H9 (cell line): ENCODE results near the gene PCDHB9. TPM values are rescaled to one million over a fixed set of nuclear protein-coding genes. Genes with fewer than 3 reads are reported as not detected.
"Not testable (repeated sequence)": the region's sequence is repeated elsewhere in the genome, so short reads cannot be mapped to it uniquely, and the experiment has no call there.

Source experiments
- DNase-seq: peaks from one replicate; pipeline ENCODE4 v3.0.0-alpha.2; 2017
- H2AFZ ChIP-seq: one replicate; pipeline ENCODE4 v1.6.1; 2013; ENCODE audit warnings: mild to moderate bottlenecking, low read length, control low read depth, moderate library complexity
- H2AK5ac ChIP-seq: 2 replicates; pipeline ENCODE4 v1.6.1; 2013; ENCODE audit warnings: low read length, control low read depth, mixed read lengths; ENCODE audit not compliant: insufficient read length
- H2BK120ac ChIP-seq: one replicate; pipeline ENCODE4 v1.6.1; 2013; ENCODE audit warnings: low read depth, mild to moderate bottlenecking, low read length, control low read depth, inconsistent platforms; ENCODE audit not compliant: poor library complexity, severe bottlenecking
- H2BK12ac ChIP-seq: 2 replicates; pipeline ENCODE4 v1.6.1; 2013; ENCODE audit warnings: low read length, control low read depth, mixed read lengths, low read depth; ENCODE audit not compliant: insufficient read length
- H2BK15ac ChIP-seq: 2 replicates; pipeline ENCODE4 v1.6.1; 2013; ENCODE audit warnings: low read depth, low read length, control low read depth
- H2BK20ac ChIP-seq: one replicate; pipeline ENCODE4 v1.6.1; 2013; ENCODE audit warnings: low read depth, mild to moderate bottlenecking, low read length, control low read depth, inconsistent platforms; ENCODE audit not compliant: poor library complexity, severe bottlenecking
- H2BK5ac ChIP-seq: 2 replicates; pipeline ENCODE4 v1.6.1; 2013; ENCODE audit warnings: low read length, control low read depth, mixed read lengths; ENCODE audit not compliant: insufficient read length
- H3K14ac ChIP-seq: 2 replicates; pipeline ENCODE4 v1.6.1; 2013; ENCODE audit warnings: low read length, control low read depth; ENCODE audit not compliant: insufficient read depth
- H3K18ac ChIP-seq: 2 replicates; pipeline ENCODE4 v1.6.1; 2013; ENCODE audit warnings: low read depth, mild to moderate bottlenecking, mixed read lengths, low read length, control low read depth; ENCODE audit not compliant: insufficient read length
- H3K23ac ChIP-seq: 2 replicates; pipeline ENCODE4 v1.6.1; 2013; ENCODE audit warnings: low read length, control low read depth, mixed read lengths, low read depth; ENCODE audit not compliant: insufficient read length
- H3K23me2 ChIP-seq: 2 replicates; pipeline ENCODE4 v1.6.1; 2013; ENCODE audit warnings: low read depth, mild to moderate bottlenecking, mixed read lengths, low read length, control low read depth; ENCODE audit not compliant: insufficient read length, poor library complexity, severe bottlenecking
- H3K27ac ChIP-seq: 2 replicates; pipeline ENCODE4 v1.5.1; 2013; ENCODE audit warnings: low read length, control low read depth, mixed read lengths, low read depth; ENCODE audit not compliant: insufficient read length
- H3K27me3 ChIP-seq: 2 replicates; pipeline ENCODE4 v1.6.1; 2013; ENCODE audit warnings: low read length, control low read depth, inconsistent platforms; ENCODE audit not compliant: insufficient read depth
- H3K4ac ChIP-seq: 2 replicates; pipeline ENCODE4 v1.6.1; 2013; ENCODE audit warnings: low read depth, mild to moderate bottlenecking, control low read depth, inconsistent platforms, low read length, moderate library complexity
- H3K4me1 ChIP-seq: 2 replicates; pipeline ENCODE4 v1.6.1; 2013; ENCODE audit warnings: low read length, control low read depth, inconsistent platforms; ENCODE audit not compliant: insufficient read depth
- H3K4me2 ChIP-seq: 2 replicates; pipeline ENCODE4 v1.6.1; 2013; ENCODE audit warnings: low read length, control low read depth, mixed read lengths; ENCODE audit not compliant: insufficient read length, insufficient read depth
- H3K56ac ChIP-seq: 2 replicates; pipeline ENCODE4 v1.6.1; 2013; ENCODE audit warnings: low read depth, mild to moderate bottlenecking, mixed read lengths, low read length, control low read depth; ENCODE audit not compliant: insufficient read length
- H3K79me1 ChIP-seq: 2 replicates; pipeline ENCODE4 v1.6.1; 2013; ENCODE audit warnings: low read depth, mild to moderate bottlenecking, moderate library complexity, low read length, control low read depth, inconsistent platforms; ENCODE audit not compliant: insufficient read depth, poor library complexity, severe bottlenecking
- H3K79me2 ChIP-seq: 2 replicates; pipeline ENCODE4 v1.6.1; 2013; ENCODE audit warnings: low read length, control low read depth, inconsistent platforms; ENCODE audit not compliant: insufficient read depth
- H3K9ac ChIP-seq: 2 replicates; pipeline ENCODE4 v1.6.1; 2013; ENCODE audit warnings: low read length, control low read depth, mixed read lengths; ENCODE audit not compliant: insufficient read length; ENCODE audit errors: extremely low read depth
- H3K9me3 ChIP-seq: one replicate; pipeline ENCODE4 v1.6.1; 2013; ENCODE audit warnings: low read depth, low read length, inconsistent platforms; ENCODE audit not compliant: control insufficient read depth
- H3T11ph ChIP-seq: one replicate; pipeline ENCODE4 v1.6.1; 2013; ENCODE audit warnings: mild to moderate bottlenecking, low read length, control low read depth, inconsistent platforms
- H4K20me1 ChIP-seq: one replicate; pipeline ENCODE4 v1.6.1; 2013; ENCODE audit not compliant: control insufficient read depth, insufficient read length, insufficient read depth
- H4K5ac ChIP-seq: 2 replicates; pipeline ENCODE4 v1.6.1; 2013; ENCODE audit warnings: low read depth, mild to moderate bottlenecking, mixed read lengths, low read length, control low read depth; ENCODE audit not compliant: insufficient read length
- H4K8ac ChIP-seq: replicated peaks from 2 replicates; pipeline ENCODE4 v1.6.1; 2013; ENCODE audit warnings: low read length, control low read depth, mixed read lengths, low read depth; ENCODE audit not compliant: insufficient read length
- H4K91ac ChIP-seq: 2 replicates; pipeline ENCODE4 v1.6.1; 2013; ENCODE audit warnings: low read depth, mild to moderate bottlenecking, moderate library complexity, mixed read lengths, low read length, control low read depth; ENCODE audit not compliant: insufficient read length
- H3K27ac Mint-ChIP-seq, 3 experiments: 2 replicates in 2 of 3; 3 replicates in 1 of 3; pipeline ENCODE4 v1.8.0; 2020 to 2021; ENCODE audit warnings: mixed read lengths in 3 of 3, mild to moderate bottlenecking in 1 of 3, moderate library complexity in 1 of 3
- H3K27me3 Mint-ChIP-seq: 2 replicates; pipeline ENCODE4 v1.8.0; 2021; ENCODE audit warnings: low read depth, mild to moderate bottlenecking, moderate library complexity, mixed read lengths
- H3K36me3 Mint-ChIP-seq, 3 experiments: 2 replicates in 2 of 3; 3 replicates in 1 of 3; pipeline ENCODE4 v1.8.0; 2020 to 2021; ENCODE audit warnings: low read depth in 3 of 3, mixed read lengths in 3 of 3; ENCODE audit not compliant: insufficient read depth in 1 of 3
- H3K4me1 Mint-ChIP-seq, 2 experiments: 2 replicates each; pipeline ENCODE4 v1.8.0; 2020; ENCODE audit warnings: mixed read lengths in 2 of 2
- H3K4me3 Mint-ChIP-seq, 2 experiments: 2 replicates in 1 of 2; 3 replicates in 1 of 2; pipeline ENCODE4 v1.8.0; 2020 to 2021; ENCODE audit warnings: mild to moderate bottlenecking in 2 of 2, mixed read lengths in 2 of 2, moderate library complexity in 1 of 2
- H3K9me3 Mint-ChIP-seq, 2 experiments: 2 replicates in 1 of 2; 3 replicates in 1 of 2; pipeline ENCODE4 v1.8.0; 2020; ENCODE audit warnings: mild to moderate bottlenecking in 2 of 2, mixed read lengths in 2 of 2, moderate library complexity in 1 of 2
- WGBS: extraction: QIAGEN DNeasy Blood & Tissue Kit; methylation state at CpG from one replicate; pipeline ENCODE4 v1.1.7; 2013; ENCODE audit warnings: missing lambda C conversion rate, low lambda C conversion rate, mixed read lengths; ENCODE audit not compliant: insufficient read length; ENCODE audit errors: extremely low coverage; 5-methylcytosine and 5-hydroxymethylcytosine counted together
- total RNA-seq: library from RNA; stranded (reverse); gene quantifications from 2 replicates; pipeline ENCODE4 v1.2.1, GENCODE V29; 2021
- TF ChIP-seq, protein P1 (sequence below): fragments of 200-600 bp; sonication (generic); conservative IDR thresholded peaks from 3 replicates; pipeline ENCODE4 v1.8.0; 2021; ENCODE audit warnings: antibody characterized with exemption, mild to moderate bottlenecking

PCDHB9 gene
- total RNA-seq, 1 experiment from 2014 or later: 2.6 TPM

DNA sequence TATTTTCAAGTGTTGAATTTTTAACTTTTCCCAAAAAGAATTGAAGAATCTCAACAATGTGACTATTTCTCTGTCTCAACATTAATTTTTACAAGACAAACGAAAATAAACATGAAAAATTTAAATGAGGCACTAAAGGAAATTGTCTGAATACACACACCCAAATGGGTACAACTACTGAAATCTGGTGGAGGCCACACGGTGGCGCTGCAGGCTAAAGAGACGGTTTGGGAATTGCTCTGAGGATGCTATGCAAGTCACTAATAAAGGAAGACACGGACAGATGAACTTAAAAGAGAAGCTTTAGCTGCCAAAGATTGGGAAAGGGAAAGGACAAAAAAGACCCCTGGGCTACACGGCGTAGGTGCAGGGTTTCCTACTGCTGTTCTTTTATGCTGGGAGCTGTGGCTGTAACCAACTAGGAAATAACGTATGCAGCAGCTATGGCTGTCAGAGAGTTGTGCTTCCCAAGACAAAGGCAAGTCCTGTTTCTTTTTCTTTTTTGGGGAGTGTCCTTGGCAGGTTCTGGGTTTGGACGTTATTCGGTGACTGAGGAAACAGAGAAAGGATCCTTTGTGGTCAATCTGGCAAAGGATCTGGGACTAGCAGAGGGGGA, 5.3 kb downstream of the PCDHB9 start, which contains the start of gene PCDHB10:
Gene PCDHB10, plus strand, starts transcription at position 244 of the 616 bp plus-strand sequence. Its CDS starts 200 bp downstream, at position 444.
- no peak within 1 kb of the TSS for H4K91ac ChIP-seq
- peaks cover 4 to 6% of the 10 kb centered on the region in 2 experiments for H3K4me1 Mint-ChIP-seq
- H2BK12ac ChIP-seq: no peak within 1 kb of the TSS
- H3K9ac ChIP-seq: no peak within 1 kb of the TSS
- no peak within 1 kb of the TSS for H3K56ac ChIP-seq
- H4K8ac ChIP-seq: no peak within 1 kb of the TSS
- no peaks in the 10 kb centered on the region for H3K79me1 ChIP-seq
- H3K18ac ChIP-seq: peak within 1 kb of the TSS; percentile 72
- H2BK5ac ChIP-seq: no peak within 1 kb of the TSS
- H3K27ac ChIP-seq: no peak within 1 kb of the TSS
- H3K27me3 Mint-ChIP-seq: no peaks in the 10 kb centered on the region; the same call in 1 of the 2 replicates
- H3K36me3 Mint-ChIP-seq: peaks cover 8 to 26% (median 12%) of the 10 kb centered on the region in 3 experiments
- H3K23ac ChIP-seq: no peak within 1 kb of the TSS
- WGBS: no CpG with 5 or more reads among the region's 10 CpGs
- no peaks in the 10 kb centered on the region for H3K4me1 ChIP-seq
- peak; percentile 77 for DNase-seq
- H4K5ac ChIP-seq: no peak within 1 kb of the TSS
- TF ChIP-seq, protein P1, sequence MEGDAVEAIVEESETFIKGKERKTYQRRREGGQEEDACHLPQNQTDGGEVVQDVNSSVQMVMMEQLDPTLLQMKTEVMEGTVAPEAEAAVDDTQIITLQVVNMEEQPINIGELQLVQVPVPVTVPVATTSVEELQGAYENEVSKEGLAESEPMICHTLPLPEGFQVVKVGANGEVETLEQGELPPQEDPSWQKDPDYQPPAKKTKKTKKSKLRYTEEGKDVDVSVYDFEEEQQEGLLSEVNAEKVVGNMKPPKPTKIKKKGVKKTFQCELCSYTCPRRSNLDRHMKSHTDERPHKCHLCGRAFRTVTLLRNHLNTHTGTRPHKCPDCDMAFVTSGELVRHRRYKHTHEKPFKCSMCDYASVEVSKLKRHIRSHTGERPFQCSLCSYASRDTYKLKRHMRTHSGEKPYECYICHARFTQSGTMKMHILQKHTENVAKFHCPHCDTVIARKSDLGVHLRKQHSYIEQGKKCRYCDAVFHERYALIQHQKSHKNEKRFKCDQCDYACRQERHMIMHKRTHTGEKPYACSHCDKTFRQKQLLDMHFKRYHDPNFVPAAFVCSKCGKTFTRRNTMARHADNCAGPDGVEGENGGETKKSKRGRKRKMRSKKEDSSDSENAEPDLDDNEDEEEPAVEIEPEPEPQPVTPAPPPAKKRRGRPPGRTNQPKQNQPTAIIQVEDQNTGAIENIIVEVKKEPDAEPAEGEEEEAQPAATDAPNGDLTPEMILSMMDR: peak; percentile 94
- H3K9me3 Mint-ChIP-seq: peaks cover 32% of the 10 kb centered on the region in 2 experiments
- no peaks in the 10 kb centered on the region for H3K23me2 ChIP-seq
- H3K4me3 Mint-ChIP-seq: peak within 1 kb of the TSS; percentile 24 to 50; a peak in 4 of 5 replicates
- H3K27ac Mint-ChIP-seq: no peak within 1 kb of the TSS
- peak within 1 kb of the TSS; percentile 86; the same call in 1 of the 2 replicates for H3K14ac ChIP-seq
- no peak within 1 kb of the TSS for H2BK120ac ChIP-seq
- no peaks in the 10 kb centered on the region for H3K9me3 ChIP-seq
- H4K20me1 ChIP-seq: no peaks in the 10 kb centered on the region
- no peak within 1 kb of the TSS for H3T11ph ChIP-seq
- H2BK20ac ChIP-seq: no peak within 1 kb of the TSS
- H3K79me2 ChIP-seq: no peaks in the 10 kb centered on the region
- H2BK15ac ChIP-seq: no peak within 1 kb of the TSS
- H2AFZ ChIP-seq: peak within 1 kb of the TSS; percentile 76
- H3K4ac ChIP-seq: no peak within 1 kb of the TSS
- H2AK5ac ChIP-seq: no peak within 1 kb of the TSS
- peak within 1 kb of the TSS; percentile 22 for H3K4me2 ChIP-seq
- H3K27me3 ChIP-seq: no peaks in the 10 kb centered on the region

DNA sequence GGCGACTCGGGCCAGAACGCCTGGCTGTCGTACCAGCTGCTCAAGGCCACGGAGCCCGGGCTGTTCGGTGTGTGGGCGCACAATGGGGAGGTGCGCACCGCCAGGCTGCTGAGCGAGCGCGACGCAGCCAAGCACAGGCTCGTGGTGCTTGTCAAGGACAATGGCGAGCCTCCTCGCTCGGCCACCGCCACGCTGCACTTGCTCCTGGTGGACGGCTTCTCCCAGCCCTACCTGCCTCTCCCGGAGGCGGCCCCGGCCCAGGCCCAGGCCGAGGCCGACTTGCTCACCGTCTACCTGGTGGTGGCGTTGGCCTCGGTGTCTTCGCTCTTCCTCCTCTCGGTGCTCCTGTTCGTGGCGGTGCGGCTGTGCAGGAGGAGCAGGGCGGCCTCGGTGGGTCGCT, 7.4 kb downstream of the PCDHB9 start:
- not testable (repeated sequence) for H4K91ac ChIP-seq, H4K5ac ChIP-seq, H3K79me1 ChIP-seq, H3K27ac ChIP-seq, H3K23ac ChIP-seq, DNase-seq, H3K56ac ChIP-seq, H2AK5ac ChIP-seq, H4K8ac ChIP-seq, H3K23me2 ChIP-seq, H3K4me1 ChIP-seq, H3K18ac ChIP-seq, H2BK12ac ChIP-seq, H3K4ac ChIP-seq, H2AFZ ChIP-seq, H2BK5ac ChIP-seq, H4K20me1 ChIP-seq, H3K9me3 ChIP-seq, H3K14ac ChIP-seq, H3K4me3 Mint-ChIP-seq, H3K79me2 ChIP-seq, H3T11ph ChIP-seq, H3K27ac Mint-ChIP-seq, H3K27me3 ChIP-seq, H3K4me1 Mint-ChIP-seq, H3K9ac ChIP-seq, H3K27me3 Mint-ChIP-seq, H2BK120ac ChIP-seq, H3K4me2 ChIP-seq, H2BK15ac ChIP-seq, H2BK20ac ChIP-seq
- WGBS: no CpG with 5 or more reads among the region's 37 CpGs
- Mint-ChIP-seq H3K36me3 (peaks cover 3 to 19% (median 9%) of the 10 kb centered on the region in 3 experiments), H3K9me3 (peaks cover 30% of the 10 kb centered on the region in 2 experiments)
